Prostate gland (tissue), 2 donors: ENCODE results near the gene SLA2.

Source experiments
- CTCF ChIP-seq, 4 experiments: fragments of 200-600 bp in 2 of 4; fragments of 450-650 bp in 2 of 4; sonication (generic) in 2 of 4; IDR thresholded peaks; 1 replicate in 3 of 4; 2 replicates in 1 of 4; pipeline ENCODE4 v1.5.1; 2016 to 2019; ENCODE audit warnings: antibody characterized with exemption in 4 of 4, mild to moderate bottlenecking in 2 of 4, moderate library complexity in 2 of 4
- POLR2A ChIP-seq: fragments of 450-650 bp; IDR thresholded peaks from one replicate; pipeline ENCODE4 v1.6.1; 2016; ENCODE audit warnings: antibody characterized with exemption, mild to moderate bottlenecking
- POLR2AphosphoS5 ChIP-seq: sonication (generic); formaldehyde crosslinking; IDR thresholded peaks from one replicate; pipeline ENCODE4 v1.6.1; 2017; ENCODE audit warnings: antibody characterized with exemption

- TF ChIP-seq POLR2AphosphoS5 (no peak), CTCF (IDR thresholded peaks at IDR 0.05) (no peak), POLR2A (no peak)
Observed at GRCh38 chr20:36579996-36580545, 65.9 kb downstream of the SLA2 start.
